H1 (cell line): ENCODE results near the gene SYT14. TPM values are rescaled to one million over a fixed set of nuclear protein-coding genes. Genes with fewer than 3 reads are reported as not detected.

Source experiments
- CTCF ChIA-PET: fragments of 300-600 bp; sonication (Branson Sonifier 250); formaldehyde crosslinking; loops from one replicate; lab custom pipeline; 2021; ENCODE audit not compliant: partially characterized antibody; lab: Charles Lee
- POLR2A ChIA-PET: fragments of 300-600 bp; sonication (Branson Sonifier 250); formaldehyde crosslinking; loops from one replicate; lab custom pipeline; 2021; ENCODE audit warnings: inconsistent platforms; ENCODE audit not compliant: partially characterized antibody; lab: Charles Lee
- DNase-seq, 2 experiments: peaks; one replicate each; pipeline versions ENCODE4 v3.0.0 to v3.0.0-alpha.2; 2010 to 2022; ENCODE audit warnings: low spot score in 2 of 2, low read depth in 1 of 2, mixed read lengths in 1 of 2
- FAIRE-seq: peaks from 2 replicates; lab custom pipeline; 2011; peaks lifted over from hg19 to GRCh38; lab: Jason Lieb, UNC
- H2AFZ ChIP-seq: 2 replicates; pipeline ENCODE4 v1.8.1; 2012; ENCODE audit warnings: low read length, inconsistent platforms
- H2AK5ac ChIP-seq: 2 replicates; pipeline ENCODE4 v1.6.1; 2013; ENCODE audit warnings: low read depth, low read length
- H2BK120ac ChIP-seq: replicated peaks from 2 replicates; pipeline ENCODE3; 2013; ENCODE audit warnings: low read depth, low read length, inconsistent platforms
- H2BK12ac ChIP-seq: 2 replicates; pipeline ENCODE4 v1.6.1; 2013; ENCODE audit warnings: low read depth, low read length
- H2BK15ac ChIP-seq: 2 replicates; pipeline ENCODE4 v1.6.1; 2013; ENCODE audit warnings: low read length
- H2BK20ac ChIP-seq: 2 replicates; pipeline ENCODE4 v1.6.1; 2013; ENCODE audit warnings: low read length
- H2BK5ac ChIP-seq: 2 replicates; pipeline ENCODE4 v1.6.1; 2013; ENCODE audit warnings: low read depth, low read length
- H3K14ac ChIP-seq: 2 replicates; pipeline ENCODE4 v1.6.1; 2013; ENCODE audit warnings: inconsistent platforms; ENCODE audit not compliant: insufficient read length
- H3K18ac ChIP-seq: 2 replicates; pipeline ENCODE4 v1.6.1; 2013; ENCODE audit warnings: low read length; ENCODE audit errors: extremely low read depth
- H3K23ac ChIP-seq: 2 replicates; pipeline ENCODE4 v1.6.1; 2013; ENCODE audit warnings: inconsistent platforms; ENCODE audit not compliant: insufficient read length
- H3K23me2 ChIP-seq: 2 replicates; pipeline ENCODE4 v1.6.1; 2013; ENCODE audit warnings: low read depth, low read length
- H3K27ac ChIP-seq: 2 replicates; pipeline ENCODE4 v1.6.1; 2011; ENCODE audit warnings: low read depth, low read length, inconsistent platforms
- H3K27me3 ChIP-seq, 4 experiments: replicated peaks in 1 of 4; 1 replicate in 1 of 4; 2 replicates in 3 of 4; pipeline versions ENCODE4 v1.6.1 to v1.8.1; 2011 to 2013; ENCODE audit warnings: low read length in 3 of 4, mild to moderate bottlenecking in 3 of 4, inconsistent platforms in 2 of 4, mixed read lengths in 2 of 4, moderate library complexity in 1 of 4; ENCODE audit not compliant: control insufficient read depth in 3 of 4, insufficient read depth in 3 of 4; ENCODE audit errors: extremely low read depth in 1 of 4
- H3K36me3 ChIP-seq, 4 experiments: 2 replicates each; pipeline versions ENCODE4 v1.6.1 to v1.8.1; 2011 to 2013; ENCODE audit warnings: mild to moderate bottlenecking in 4 of 4, low read length in 3 of 4, moderate library complexity in 2 of 4, control low read depth in 1 of 4, inconsistent platforms in 1 of 4; ENCODE audit not compliant: insufficient read depth in 4 of 4, control insufficient read depth in 2 of 4
- H3K4ac ChIP-seq: replicated peaks from 2 replicates; pipeline ENCODE3; 2013; ENCODE audit warnings: low read length, low read depth, mixed read lengths, inconsistent platforms; ENCODE audit not compliant: insufficient read length
- H3K4me1 ChIP-seq, 4 experiments: replicated peaks in 1 of 4; 1 replicate in 1 of 4; 2 replicates in 3 of 4; pipeline versions ENCODE4 v1.6.1 to v1.8.1; 2011 to 2013; ENCODE audit warnings: low read length in 3 of 4, inconsistent platforms in 2 of 4, mixed read lengths in 1 of 4; ENCODE audit not compliant: insufficient read depth in 4 of 4, control insufficient read depth in 3 of 4
- H3K4me2 ChIP-seq, 2 experiments: 2 replicates each; pipeline versions ENCODE4 v1.6.1 to v1.8.1; 2011 to 2013; ENCODE audit warnings: low read depth in 2 of 2, low read length in 2 of 2, control low read depth in 1 of 2, inconsistent platforms in 1 of 2, mild to moderate bottlenecking in 1 of 2; ENCODE audit not compliant: insufficient read depth in 1 of 2
- H3K4me3 ChIP-seq, 4 experiments: fragments of 200-600, 300-600 bp in 1 of 4; sonication (generic), shearing (Covaris generic), sonication (Bioruptor Twin) in 1 of 4; 2 replicates each; pipeline versions ENCODE4 v1.5.1 to v1.8.1; 2011 to 2016; ENCODE audit warnings: low read length in 4 of 4, low read depth in 3 of 4, control low read depth in 2 of 4, inconsistent platforms in 2 of 4, mild to moderate bottlenecking in 2 of 4, mixed read lengths in 1 of 4, moderate library complexity in 1 of 4; ENCODE audit not compliant: insufficient read depth in 2 of 4; ENCODE audit errors: extremely low read depth in 1 of 4
- H3K56ac ChIP-seq: replicated peaks from 2 replicates; pipeline ENCODE3; 2013; ENCODE audit warnings: low read depth, mild to moderate bottlenecking, mixed read lengths, low read length, inconsistent platforms; ENCODE audit not compliant: insufficient read length
- H3K79me1 ChIP-seq: 2 replicates; pipeline ENCODE4 v1.6.1; 2013; ENCODE audit warnings: low read depth, low read length, control low read depth
- H3K79me2 ChIP-seq, 2 experiments: 2 replicates each; pipeline versions ENCODE4 v1.6.1 to v1.8.1; 2012 to 2013; ENCODE audit warnings: low read length in 2 of 2, mild to moderate bottlenecking in 2 of 2, inconsistent platforms in 1 of 2; ENCODE audit not compliant: insufficient read depth in 2 of 2, control insufficient read depth in 1 of 2
- H3K9ac ChIP-seq, 4 experiments: replicated peaks in 1 of 4; 1 replicate in 1 of 4; 2 replicates in 3 of 4; pipeline versions ENCODE4 v1.6.1 to v1.8.1; 2011 to 2013; ENCODE audit warnings: low read depth in 3 of 4, low read length in 3 of 4, control low read depth in 2 of 4, mild to moderate bottlenecking in 2 of 4, moderate library complexity in 2 of 4, inconsistent platforms in 1 of 4; ENCODE audit errors: extremely low read depth in 1 of 4
- H3K9me3 ChIP-seq, 2 experiments: 2 replicates each; pipeline versions ENCODE4 v1.6.1 to v1.8.1; 2012 to 2013; ENCODE audit warnings: mild to moderate bottlenecking in 2 of 2, moderate library complexity in 2 of 2, control low read depth in 1 of 2, inconsistent platforms in 1 of 2, low read depth in 1 of 2, low read length in 1 of 2, mixed read lengths in 1 of 2; ENCODE audit not compliant: insufficient read depth in 2 of 2
- H4K20me1 ChIP-seq, 2 experiments: replicated peaks in 1 of 2; 2 replicates each; pipeline versions ENCODE3 to v1.8.1; 2011 to 2013; ENCODE audit warnings: inconsistent platforms in 2 of 2, low read length in 2 of 2, mild to moderate bottlenecking in 1 of 2; ENCODE audit not compliant: insufficient read depth in 2 of 2, control insufficient read depth in 1 of 2
- H4K5ac ChIP-seq: 2 replicates; pipeline ENCODE4 v1.6.1; 2013; ENCODE audit warnings: low read length, low read depth, mixed read lengths, inconsistent platforms; ENCODE audit not compliant: insufficient read length
- H4K8ac ChIP-seq: 2 replicates; pipeline ENCODE4 v1.8.0; 2013; ENCODE audit warnings: mild to moderate bottlenecking, moderate library complexity, low read length, inconsistent platforms; ENCODE audit not compliant: insufficient read depth; ENCODE audit errors: extremely low read depth
- H4K91ac ChIP-seq: replicated peaks from 2 replicates; pipeline ENCODE3; 2013; ENCODE audit warnings: low read length, mixed read lengths, inconsistent platforms; ENCODE audit not compliant: insufficient read length
- BRCA1 ChIP-seq: IDR thresholded peaks from 2 replicates; pipeline ENCODE4 v1.6.1; 2012; ENCODE audit warnings: low read depth, low read length, improper control_type of control experiment
- CEBPB ChIP-seq: IDR thresholded peaks from 2 replicates; pipeline ENCODE4 v1.6.1; 2012; ENCODE audit warnings: low read depth, low read length
- FOSL1 ChIP-seq: IDR thresholded peaks from 2 replicates; pipeline ENCODE4 v1.6.1; 2011; ENCODE audit warnings: mild to moderate bottlenecking, low read depth, low read length, moderate library complexity; ENCODE audit not compliant: insufficient read depth
- HDAC2 ChIP-seq, 2 experiments: fragments of 300-600 bp in 1 of 2; sonication (generic) in 1 of 2; IDR thresholded peaks; 2 replicates each; pipeline ENCODE4 v1.6.1; 2011 to 2012; ENCODE audit warnings: low read depth in 2 of 2, low read length in 2 of 2, mild to moderate bottlenecking in 2 of 2, moderate library complexity in 2 of 2, borderline replicate concordance in 1 of 2, inconsistent platforms in 1 of 2
- JUND ChIP-seq: IDR thresholded peaks from 2 replicates; pipeline ENCODE4 v1.6.1; 2011; ENCODE audit warnings: mild to moderate bottlenecking, improper control_type of control experiment, low read length
- RNF2 ChIP-seq: fragments of 200-900, 300-1000 bp; sonication (generic); IDR thresholded peaks from 2 replicates; pipeline ENCODE4 v1.7.1; 2016; ENCODE audit warnings: borderline replicate concordance, low read depth, mild to moderate bottlenecking, antibody characterized with exemption, low read length; ENCODE audit not compliant: poor library complexity, severe bottlenecking; ENCODE audit errors: missing control alignments
- SAP30 ChIP-seq: fragments of 300-600 bp; sonication (generic); IDR thresholded peaks from 2 replicates; pipeline ENCODE4 v1.7.1; 2012; ENCODE audit warnings: low read length, moderate library complexity, mild to moderate bottlenecking, inconsistent platforms; ENCODE audit not compliant: insufficient read depth, insufficient replicate concordance
- SRF ChIP-seq: IDR thresholded peaks from 2 replicates; pipeline ENCODE4 v1.6.1; 2011; ENCODE audit warnings: mild to moderate bottlenecking, low read depth, low read length, moderate library complexity
- TBP ChIP-seq: IDR thresholded peaks from 2 replicates; pipeline ENCODE4 v1.6.1; 2011; ENCODE audit warnings: low read depth, low read length, improper control_type of control experiment
- WGBS, 2 experiments: shearing (Covaris generic) in 1 of 2; methylation state at CpG; one replicate each; pipeline versions ENCODE4 v1.1.6 to v1.1.7; 2013 to 2015; ENCODE audit warnings: low lambda C conversion rate in 2 of 2, mixed read lengths in 2 of 2, inconsistent platforms in 1 of 2, low coverage in 1 of 2, missing lambda C conversion rate in 1 of 2; ENCODE audit not compliant: insufficient replicate concordance in 2 of 2, insufficient coverage in 1 of 2, insufficient read length in 1 of 2; ENCODE audit errors: extremely low coverage in 1 of 2, missing lambda C conversion rate in 1 of 2; 5-methylcytosine and 5-hydroxymethylcytosine counted together
- polyA plus RNA-seq, 7 experiments: library from polyadenylated mRNA; depleted of rRNA in 3 of 7; stranded (reverse) in 5 of 7; unstranded in 2 of 7; fragments of >200 nt in 5 of 7; fragments of 200-250 nt in 2 of 7; gene quantifications; 1 replicate in 5 of 7; 2 replicates in 1 of 7; 4 replicates in 1 of 7; pipeline versions ENCODE4 v1.2.1 to v1.2.3, GENCODE V29; 2011 to 2013; ENCODE audit warnings: missing spikeins in 2 of 7, mixed read lengths in 2 of 7
- total RNA-seq: library from RNA; stranded (reverse); fragmentation: NEBNext Ultra II Directional; extraction: Animal tissue kit (Norgen Biotek cat#: 25700); gene quantifications from 2 replicates; pipeline ENCODE4 v1.2.1, GENCODE V29; 2021
- TF ChIP-seq, protein P1 (sequence below), 3 experiments: IDR thresholded peaks; 1 replicate in 2 of 3; 2 replicates in 1 of 3; pipeline versions ENCODE4 v1.5.1 to v1.6.1; 2011; ENCODE audit warnings: low read length in 3 of 3, mild to moderate bottlenecking in 3 of 3, inconsistent platforms in 2 of 3, low read depth in 1 of 3, moderate library complexity in 1 of 3; ENCODE audit not compliant: insufficient read depth in 1 of 3; ENCODE audit errors: control extremely low read depth in 1 of 3

The SYT14 gene
- total and polyA plus RNA-seq, 2 of the 8 experiments (the other 6 are each of a cell fraction or from before 2014, with no cell fraction given), result 2.3 to 18.4 TPM

- H3K14ac ChIP-seq, result no peak overlapping the region
- no peak overlapping the region for H2AK5ac ChIP-seq
- no peak overlapping the region for H2BK20ac ChIP-seq
- H3K27me3 ChIP-seq, result no peaks in the 10 kb centered on the region
- no peak overlapping the region for H2BK15ac ChIP-seq
- H3K36me3 ChIP-seq, result no peaks in the 10 kb centered on the region
- H3K9me3 ChIP-seq, result no peaks in the 10 kb centered on the region
- FAIRE-seq, result no peak
- no peak overlapping the region for H3K23ac ChIP-seq
- POLR2A ChIA-PET, result no interaction called here
- H4K5ac ChIP-seq, result no peak overlapping the region
- no peaks in the 10 kb centered on the region for H3K4me1 ChIP-seq
- no peak overlapping the region for H4K8ac ChIP-seq
- no peak overlapping the region for H3K56ac ChIP-seq
- H3K4me2 ChIP-seq, result no peak overlapping the region
- H2BK12ac ChIP-seq, result no peak overlapping the region
- no peaks in the 10 kb centered on the region for H4K20me1 ChIP-seq
- no peak overlapping the region for H2BK5ac ChIP-seq
- no peak overlapping the region for H4K91ac ChIP-seq
- H3K4me3 ChIP-seq, result no peak overlapping the region
- 97% methylated on average over 9 of the region's 9 CpGs; no CpG with 5 or more reads in 1 of the 2 experiments for WGBS, 2 experiments
- no peak overlapping the region for H3K27ac ChIP-seq
- no peak overlapping the region for H3K9ac ChIP-seq
- H3K4ac ChIP-seq, result no peak overlapping the region
- no peaks in the 10 kb centered on the region for H3K79me1 ChIP-seq
- no peak overlapping the region for H3K18ac ChIP-seq
- H2AFZ ChIP-seq, result no peak overlapping the region
- H2BK120ac ChIP-seq, result no peak overlapping the region
- CTCF ChIA-PET, result interaction anchor here (1.0 kb wide), 1 partner anchor 59 kb away, joined by 3 read pairs; no protein-coding TSS in a partner anchor
- peaks cover 0 to 12% of the 10 kb centered on the region in 2 experiments; a peak in 2 of 4 replicates for H3K79me2 ChIP-seq
- no peak for DNase-seq
- no peak for TF ChIP-seq RNF2
- no peak for TF ChIP-seq JUND
- TF ChIP-seq SRF, result no peak
- no peak for TF ChIP-seq SAP30
- no peak for TF ChIP-seq HDAC2 (IDR thresholded peaks at IDR 0.05; ENCODE audit: borderline replicate concordance in 1 of 2, low read depth in 2 of 2, low read length in 2 of 2)
- TF ChIP-seq CEBPB, result no peak
- TF ChIP-seq TBP, result no peak
- TF ChIP-seq BRCA1, result no peak
- no peak for TF ChIP-seq FOSL1
- TF ChIP-seq, protein P1, sequence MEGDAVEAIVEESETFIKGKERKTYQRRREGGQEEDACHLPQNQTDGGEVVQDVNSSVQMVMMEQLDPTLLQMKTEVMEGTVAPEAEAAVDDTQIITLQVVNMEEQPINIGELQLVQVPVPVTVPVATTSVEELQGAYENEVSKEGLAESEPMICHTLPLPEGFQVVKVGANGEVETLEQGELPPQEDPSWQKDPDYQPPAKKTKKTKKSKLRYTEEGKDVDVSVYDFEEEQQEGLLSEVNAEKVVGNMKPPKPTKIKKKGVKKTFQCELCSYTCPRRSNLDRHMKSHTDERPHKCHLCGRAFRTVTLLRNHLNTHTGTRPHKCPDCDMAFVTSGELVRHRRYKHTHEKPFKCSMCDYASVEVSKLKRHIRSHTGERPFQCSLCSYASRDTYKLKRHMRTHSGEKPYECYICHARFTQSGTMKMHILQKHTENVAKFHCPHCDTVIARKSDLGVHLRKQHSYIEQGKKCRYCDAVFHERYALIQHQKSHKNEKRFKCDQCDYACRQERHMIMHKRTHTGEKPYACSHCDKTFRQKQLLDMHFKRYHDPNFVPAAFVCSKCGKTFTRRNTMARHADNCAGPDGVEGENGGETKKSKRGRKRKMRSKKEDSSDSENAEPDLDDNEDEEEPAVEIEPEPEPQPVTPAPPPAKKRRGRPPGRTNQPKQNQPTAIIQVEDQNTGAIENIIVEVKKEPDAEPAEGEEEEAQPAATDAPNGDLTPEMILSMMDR (IDR thresholded peaks at IDR 0.05; ENCODE audit: control extremely low read depth in 1 of 3, insufficient read depth in 1 of 3, low read depth in 1 of 3, low read length in 3 of 3), result no peak
- no peaks in the 10 kb centered on the region for H3K23me2 ChIP-seq
Measured at GRCh38 chr1:209965996-209966395, 28.0 kb downstream of the SYT14 start.
